Measurements from ENCODE around the gene KRT24. TPM values are rescaled to one million over a fixed set of nuclear protein-coding genes. Genes with fewer than 3 reads are reported as not detected.
A peak's percentile ranks its signal among the peaks of the same experiment; 100 is the strongest.

Gene KRT24
- total RNA-seq, 6 experiments from 2014 or later, result not detected

DNA sequence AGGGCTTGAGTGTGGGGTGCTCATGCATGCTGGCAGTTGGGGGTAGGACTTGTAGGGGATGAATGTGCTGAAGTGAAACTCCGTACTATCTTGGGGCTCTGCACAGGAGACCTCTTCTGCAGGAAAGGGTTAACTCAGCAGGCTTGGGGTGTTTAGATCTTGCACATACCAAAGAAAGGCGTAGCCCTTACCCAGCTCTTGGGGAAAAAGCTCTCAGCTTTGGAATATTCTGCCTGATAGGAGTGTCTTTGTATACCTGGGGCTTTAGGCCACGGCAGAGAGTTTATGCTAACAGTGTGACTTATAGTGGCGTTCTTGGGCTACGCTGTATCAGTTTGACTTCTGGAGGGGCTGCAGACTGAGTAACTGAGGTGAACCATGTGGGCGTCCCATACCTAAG lies 30.5 kb upstream of the KRT24 start:
- Mint-ChIP-seq H3K27me3 (ENCODE audit: insufficient read depth) (peaks cover 14% of the 10 kb centered on the region), H3K9me3 (no peaks in the 10 kb centered on the region), H3K36me3 (ENCODE audit: low read depth) (no peaks in the 10 kb centered on the region), H3K4me3 (no peak overlapping the region), H3K27ac (no peak overlapping the region), H3K4me1 (ENCODE audit: low read depth) (no peaks in the 10 kb centered on the region)
- TF ChIP-seq, protein P1, sequence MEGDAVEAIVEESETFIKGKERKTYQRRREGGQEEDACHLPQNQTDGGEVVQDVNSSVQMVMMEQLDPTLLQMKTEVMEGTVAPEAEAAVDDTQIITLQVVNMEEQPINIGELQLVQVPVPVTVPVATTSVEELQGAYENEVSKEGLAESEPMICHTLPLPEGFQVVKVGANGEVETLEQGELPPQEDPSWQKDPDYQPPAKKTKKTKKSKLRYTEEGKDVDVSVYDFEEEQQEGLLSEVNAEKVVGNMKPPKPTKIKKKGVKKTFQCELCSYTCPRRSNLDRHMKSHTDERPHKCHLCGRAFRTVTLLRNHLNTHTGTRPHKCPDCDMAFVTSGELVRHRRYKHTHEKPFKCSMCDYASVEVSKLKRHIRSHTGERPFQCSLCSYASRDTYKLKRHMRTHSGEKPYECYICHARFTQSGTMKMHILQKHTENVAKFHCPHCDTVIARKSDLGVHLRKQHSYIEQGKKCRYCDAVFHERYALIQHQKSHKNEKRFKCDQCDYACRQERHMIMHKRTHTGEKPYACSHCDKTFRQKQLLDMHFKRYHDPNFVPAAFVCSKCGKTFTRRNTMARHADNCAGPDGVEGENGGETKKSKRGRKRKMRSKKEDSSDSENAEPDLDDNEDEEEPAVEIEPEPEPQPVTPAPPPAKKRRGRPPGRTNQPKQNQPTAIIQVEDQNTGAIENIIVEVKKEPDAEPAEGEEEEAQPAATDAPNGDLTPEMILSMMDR (IDR thresholded peaks at IDR 0.05), result no peak
- DNase-seq, result no peak

DNA sequence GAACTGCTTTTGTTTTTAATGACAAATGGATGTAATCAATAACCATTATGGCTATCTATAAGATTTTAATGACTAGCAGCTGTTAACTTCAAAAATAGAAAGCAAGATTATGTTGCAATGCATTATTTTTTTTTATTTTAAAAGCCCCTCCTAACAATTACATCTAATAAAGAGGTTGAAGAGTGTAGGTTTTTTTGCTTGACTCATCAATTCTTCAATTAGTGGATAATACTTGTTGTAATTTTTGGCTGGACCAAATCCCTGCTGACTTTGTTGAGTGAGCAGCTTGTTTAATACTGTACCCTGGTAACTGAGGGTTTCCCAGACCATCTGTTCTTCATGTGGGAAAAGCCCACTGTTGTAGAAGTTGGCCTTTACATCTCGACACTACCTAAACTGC lies 27.4 kb upstream of the KRT24 start:
- no peak overlapping the region for H3K4me3 Mint-ChIP-seq
- TF ChIP-seq, protein P1 (IDR thresholded peaks at IDR 0.05), result no peak
- no peaks in the 10 kb centered on the region for H3K9me3 Mint-ChIP-seq
- peaks cover 5% of the 10 kb centered on the region for H3K4me1 Mint-ChIP-seq (ENCODE audit: low read depth)
- no peaks in the 10 kb centered on the region for H3K36me3 Mint-ChIP-seq (ENCODE audit: low read depth)
- H3K27ac Mint-ChIP-seq, result no peak overlapping the region
- no peak for DNase-seq
- H3K27me3 Mint-ChIP-seq (ENCODE audit: insufficient read depth), result peaks cover 13% of the 10 kb centered on the region; the same call in 1 of the 2 replicates

DNA sequence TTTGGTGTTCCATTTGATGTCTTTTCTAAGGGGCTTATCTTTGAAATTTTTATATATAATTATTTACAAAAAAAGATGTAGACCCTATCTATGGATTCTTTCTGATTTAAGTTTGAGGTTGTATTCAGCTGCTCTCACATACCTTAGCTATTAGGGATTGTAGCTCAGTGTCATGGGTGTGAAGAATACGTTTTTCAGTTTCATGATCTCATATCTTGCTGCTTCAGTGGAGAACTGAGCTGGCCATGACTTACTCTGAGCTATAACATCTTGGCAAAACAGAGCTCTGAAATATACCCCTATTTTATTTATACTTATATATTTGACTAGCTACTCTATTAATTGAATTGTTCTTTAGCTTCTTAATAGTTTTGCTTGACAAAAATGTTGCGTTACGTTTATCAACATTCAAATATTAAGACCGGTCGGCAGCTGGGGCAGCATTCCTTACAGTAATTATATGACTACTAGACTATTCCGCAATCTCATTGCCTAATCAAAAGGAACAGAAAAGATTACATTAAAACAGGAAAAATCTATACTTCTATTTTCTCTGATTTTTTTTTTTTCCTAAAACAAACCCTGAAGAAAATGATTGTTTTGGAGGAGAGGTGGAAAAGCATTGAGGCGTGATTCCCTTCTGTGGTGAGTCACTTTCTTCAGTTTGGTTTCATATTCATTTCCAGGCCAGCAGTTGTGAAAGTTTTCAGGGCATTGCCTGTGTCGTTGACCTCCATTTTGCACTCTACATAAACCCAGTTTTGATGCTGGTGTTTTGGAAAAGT lies 24.1 kb upstream of the KRT24 start:
- DNase-seq, result no peak
- peaks cover 5% of the 10 kb centered on the region for H3K4me1 Mint-ChIP-seq (ENCODE audit: low read depth)
- H3K27ac Mint-ChIP-seq, result no peak overlapping the region
- H3K27me3 Mint-ChIP-seq (ENCODE audit: insufficient read depth), result peaks cover 20% of the 10 kb centered on the region; the same call in 1 of the 2 replicates
- no peak overlapping the region for H3K4me3 Mint-ChIP-seq
- TF ChIP-seq, protein P1 (IDR thresholded peaks at IDR 0.05), result no peak
- no peaks in the 10 kb centered on the region for H3K9me3 Mint-ChIP-seq
- no peaks in the 10 kb centered on the region for H3K36me3 Mint-ChIP-seq (ENCODE audit: low read depth)

DNA sequence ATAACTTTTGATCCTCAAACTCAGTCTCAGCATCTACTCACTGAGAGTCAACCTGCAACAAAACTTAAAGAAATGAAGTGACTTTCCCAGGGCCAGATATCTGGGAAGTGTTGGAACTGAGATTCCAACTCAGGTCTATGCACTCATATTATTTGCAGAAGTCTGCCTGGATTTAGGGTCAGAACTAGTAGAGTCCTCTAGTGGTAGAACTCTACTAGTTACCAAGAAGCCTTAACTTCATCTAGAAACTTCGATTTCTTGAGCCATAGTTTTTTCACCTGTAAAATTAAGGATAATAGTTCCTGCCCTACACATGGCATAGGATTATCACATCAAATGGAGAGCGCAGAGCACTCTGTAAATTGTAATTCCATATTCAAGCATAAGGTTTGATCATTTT lies 23.4 kb upstream of the KRT24 start:
- no peak for DNase-seq
- Mint-ChIP-seq H3K36me3 (ENCODE audit: low read depth) (no peaks in the 10 kb centered on the region), H3K27me3 (ENCODE audit: insufficient read depth) (peaks cover 20% of the 10 kb centered on the region; the same call in 1 of the 2 replicates), H3K27ac (no peak overlapping the region), H3K4me3 (no peak overlapping the region), H3K4me1 (ENCODE audit: low read depth) (peaks cover 9% of the 10 kb centered on the region), H3K9me3 (no peaks in the 10 kb centered on the region)
- TF ChIP-seq, protein P1 (IDR thresholded peaks at IDR 0.05), result peak; percentile 63; the same call in 1 of the 2 replicates

DNA sequence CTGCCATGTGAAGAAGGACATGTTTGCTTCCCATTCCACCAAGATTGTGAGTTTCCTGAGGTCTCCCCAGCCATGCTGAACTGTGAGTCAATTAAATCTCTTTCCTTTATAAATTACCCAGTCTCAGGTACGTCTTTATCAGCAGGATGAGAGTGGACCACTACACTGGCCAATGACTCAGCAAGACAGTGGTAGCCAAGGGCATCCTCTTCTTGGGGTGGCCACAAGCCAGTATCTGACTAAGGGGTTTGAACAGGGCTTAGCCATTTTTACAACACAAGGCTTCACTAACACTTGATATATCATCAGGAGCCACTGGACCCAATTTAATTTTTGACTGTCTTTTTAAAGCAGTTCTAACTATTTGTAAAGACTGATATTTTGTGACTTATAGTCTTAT lies 21.1 kb upstream of the KRT24 start:
- Mint-ChIP-seq H3K36me3 (ENCODE audit: low read depth) (no peaks in the 10 kb centered on the region), H3K4me1 (ENCODE audit: low read depth) (peaks cover 12% of the 10 kb centered on the region), H3K9me3 (no peaks in the 10 kb centered on the region), H3K27me3 (ENCODE audit: insufficient read depth) (peaks cover 22% of the 10 kb centered on the region), H3K4me3 (no peak overlapping the region), H3K27ac (no peak overlapping the region)
- DNase-seq, result no peak
- TF ChIP-seq, protein P1 (IDR thresholded peaks at IDR 0.05), result no peak
